HCT116 (cell line): Measurements from ENCODE around the gene RNF130. TPM values are rescaled to one million over a fixed set of nuclear protein-coding genes. Genes with fewer than 3 reads are reported as not detected.

Source experiments
- ATAC-seq: fragments of 200-7000 bp; cut with Tn5 transposase; 2 replicates; pipeline ENCODE4 v1.9.1; 2020; ENCODE audit warnings: mild to moderate bottlenecking, moderate library complexity
- BruUV-seq: library from RNA; stranded (reverse); fragments of 400-500 nt; replicated peaks from 2 replicates; lab custom pipeline; 2021; lab: Mats Ljungman, UMichigan
- CTCF ChIA-PET: fragments of 300-600 bp; sonication (Branson Sonifier 250); formaldehyde crosslinking; loops from one replicate; lab custom pipeline; 2021; ENCODE audit warnings: antibody characterized with exemption; lab: Charles Lee
- POLR2A ChIA-PET: fragments of 300-600, 350-600 bp; sonication (Branson Sonifier 250); formaldehyde crosslinking; loops from one replicate; lab custom pipeline; 2021; ENCODE audit warnings: antibody characterized with exemption; lab: Charles Lee
- RAD21 ChIA-PET, 2 experiments: fragments of 300-600 bp; sonication (Branson Sonifier 250); formaldehyde crosslinking; loops; one replicate each; lab custom pipeline; 2023; ENCODE audit warnings: low total read pairs in 2 of 2; ENCODE audit not compliant: uncharacterized antibody in 2 of 2, unreplicated experiment in 2 of 2, low non-redundant PET in 1 of 2; lab: Charles Lee
- DNase-seq: peaks from one replicate; pipeline ENCODE4 v3.0.0-alpha.2; 2010; ENCODE audit warnings: low read depth, low spot score
- H2AFZ ChIP-seq: fragments of 200-600 bp; shearing (Covaris generic), sonication (generic); 2 replicates; pipeline ENCODE4 v1.6.1; 2017; ENCODE audit warnings: low read depth, mixed run types, mixed read lengths, antibody characterized with exemption, low read length; ENCODE audit not compliant: poor library complexity, severe bottlenecking
- H3K27ac ChIP-seq: 2 replicates; pipeline ENCODE4 v1.5.1; 2012; ENCODE audit warnings: low read depth, low read length
- H3K27me3 ChIP-seq: fragments of 200-600 bp; sonication (generic); 2 replicates; pipeline ENCODE4 v1.6.1; 2016; ENCODE audit warnings: mixed run types, low read length, mixed read lengths; ENCODE audit not compliant: insufficient read depth
- H3K36me3 ChIP-seq, 2 experiments: fragments of 200-500 bp in 1 of 2; fragments of 200-600 bp in 1 of 2; sonication (Bioruptor generic) in 1 of 2; sonication (generic) in 1 of 2; 2 replicates each; pipeline versions ENCODE4 v1.5.1 to v1.6.1; 2014 to 2016; ENCODE audit warnings: low read length in 2 of 2, inconsistent platforms in 1 of 2, mixed read lengths in 1 of 2, mixed run types in 1 of 2; ENCODE audit not compliant: insufficient read depth in 2 of 2, control insufficient read depth in 1 of 2
- H3K4me1 ChIP-seq, 2 experiments: fragments of 200-600 bp in 1 of 2; sonication (generic) in 1 of 2; 2 replicates each; pipeline versions ENCODE4 v1.5.1 to v1.6.1; 2012 to 2017; ENCODE audit warnings: low read length in 2 of 2, inconsistent platforms in 1 of 2, mild to moderate bottlenecking in 1 of 2, mixed read lengths in 1 of 2, mixed run types in 1 of 2, moderate library complexity in 1 of 2; ENCODE audit not compliant: insufficient read depth in 2 of 2, control insufficient read depth in 1 of 2
- H3K4me2 ChIP-seq: fragments of 200-600 bp; sonication (generic); 2 replicates; pipeline ENCODE4 v1.6.1; 2017; ENCODE audit warnings: mixed run types, low read length, mixed read lengths
- H3K4me3 ChIP-seq, 2 experiments: fragments of 200-600 bp in 1 of 2; sonication (generic) in 1 of 2; replicated peaks in 1 of 2; 2 replicates each; pipeline ENCODE4 v1.5.1; 2011 to 2016; ENCODE audit warnings: low read length in 2 of 2, control low read depth in 1 of 2, low read depth in 1 of 2, mild to moderate bottlenecking in 1 of 2, mixed read lengths in 1 of 2, mixed run types in 1 of 2
- H3K79me2 ChIP-seq: fragments of 200-600 bp; sonication (generic); 2 replicates; pipeline ENCODE4 v1.6.1; 2017; ENCODE audit warnings: mild to moderate bottlenecking, mixed run types, low read length, moderate library complexity, mixed read lengths; ENCODE audit not compliant: insufficient read depth
- H3K9ac ChIP-seq: fragments of 200-600 bp; sonication (generic); 2 replicates; pipeline ENCODE4 v1.6.1; 2016; ENCODE audit warnings: low read length, mixed read lengths
- H3K9me2 ChIP-seq: fragments of 200-600 bp; sonication (generic), shearing (Covaris generic); 2 replicates; pipeline ENCODE4 v1.6.1; 2017; ENCODE audit warnings: mixed run types, mild to moderate bottlenecking, moderate library complexity; ENCODE audit not compliant: insufficient read depth
- H3K9me3 ChIP-seq, 2 experiments: fragments of 200-500 bp in 1 of 2; fragments of 200-600 bp in 1 of 2; sonication (Bioruptor generic) in 1 of 2; sonication (generic) in 1 of 2; 2 replicates each; pipeline ENCODE4 v1.6.1; 2014 to 2017; ENCODE audit warnings: low read length in 2 of 2, mixed read lengths in 2 of 2, inconsistent platforms in 1 of 2, low read depth in 1 of 2, mild to moderate bottlenecking in 1 of 2, mixed run types in 1 of 2, moderate library complexity in 1 of 2; ENCODE audit not compliant: control insufficient read depth in 1 of 2, insufficient read depth in 1 of 2
- H4K20me1 ChIP-seq: fragments of 200-600 bp; sonication (generic), shearing (Covaris generic); 2 replicates; pipeline ENCODE4 v1.6.1; 2017; ENCODE audit warnings: mixed run types, mild to moderate bottlenecking, moderate library complexity; ENCODE audit not compliant: insufficient read depth
- ELF1 ChIP-seq: IDR thresholded peaks from 2 replicates; pipeline ENCODE4 v1.6.1; 2012; ENCODE audit warnings: low read depth, borderline replicate concordance
- POLR2A ChIP-seq: IDR thresholded peaks from 2 replicates; pipeline ENCODE4 v1.7.0; 2011; ENCODE audit warnings: borderline replicate concordance; ENCODE audit not compliant: insufficient read depth, insufficient read length; ENCODE audit errors: extremely low read depth
- SIN3A ChIP-seq: IDR thresholded peaks from 2 replicates; pipeline ENCODE4 v1.6.1; 2012; ENCODE audit warnings: low read depth
- SP1 ChIP-seq: IDR thresholded peaks from 2 replicates; pipeline ENCODE4 v1.6.1; 2012; ENCODE audit warnings: low read depth
- YY1 ChIP-seq: IDR thresholded peaks from 2 replicates; pipeline ENCODE4 v1.6.1; 2011; ENCODE audit warnings: low read length, low read depth, moderate library complexity, mild to moderate bottlenecking; ENCODE audit not compliant: insufficient replicate concordance; ENCODE audit errors: extremely low read depth
- ZNF274 ChIP-seq: fragments of 200-500 bp; sonication (Bioruptor generic); IDR thresholded peaks from 2 replicates; pipeline ENCODE4 v1.6.1; 2014; ENCODE audit warnings: mild to moderate bottlenecking, low read depth, low read length, inconsistent platforms
- intact Hi-C: fragments of 100-400 bp; cut with micrococcal nuclease; formaldehyde crosslinking; loops from 2 replicates; pipeline ENCODE4 v1.10.0; 2022
- total RNA-seq: library from RNA; stranded (reverse); gene quantifications from one replicate; pipeline ENCODE4 v1.2.1, GENCODE V29; 2021; ENCODE audit not compliant: unreplicated experiment
- TF ChIP-seq, protein P1 (sequence below): IDR thresholded peaks from 2 replicates; pipeline ENCODE4 v1.6.1; 2012
- TF ChIP-seq, protein P2 (sequence below): IDR thresholded peaks from 2 replicates; pipeline ENCODE4 v1.6.1; 2012
- TF ChIP-seq, protein P3 (sequence below), 3 experiments: fragments of 200-600 bp in 1 of 3; sonication (generic) in 1 of 3; IDR thresholded peaks in 2 of 3; conservative IDR thresholded peaks in 1 of 3; 2 replicates each; pipeline ENCODE4 v1.5.1; 2012 to 2017; ENCODE audit warnings: low read depth in 2 of 3, low read length in 2 of 3, antibody characterized with exemption in 1 of 3, borderline replicate concordance in 1 of 3, control low read depth in 1 of 3, mild to moderate bottlenecking in 1 of 3, mixed read lengths in 1 of 3, mixed run types in 1 of 3, moderate library complexity in 1 of 3; ENCODE audit not compliant: insufficient read depth in 1 of 3
- TF ChIP-seq, protein P4 (sequence below): IDR thresholded peaks from 2 replicates; pipeline ENCODE4 v1.6.1; 2012; ENCODE audit warnings: low read depth
- TF ChIP-seq, protein P5 (sequence below): IDR thresholded peaks from 2 replicates; pipeline ENCODE4 v1.6.1; 2011; ENCODE audit warnings: mild to moderate bottlenecking, low read length, moderate library complexity; ENCODE audit not compliant: insufficient replicate concordance; ENCODE audit errors: extremely low read depth

RNF130 gene
- total RNA-seq, 1 experiment from 2014 or later: 34.9 TPM

DNA sequence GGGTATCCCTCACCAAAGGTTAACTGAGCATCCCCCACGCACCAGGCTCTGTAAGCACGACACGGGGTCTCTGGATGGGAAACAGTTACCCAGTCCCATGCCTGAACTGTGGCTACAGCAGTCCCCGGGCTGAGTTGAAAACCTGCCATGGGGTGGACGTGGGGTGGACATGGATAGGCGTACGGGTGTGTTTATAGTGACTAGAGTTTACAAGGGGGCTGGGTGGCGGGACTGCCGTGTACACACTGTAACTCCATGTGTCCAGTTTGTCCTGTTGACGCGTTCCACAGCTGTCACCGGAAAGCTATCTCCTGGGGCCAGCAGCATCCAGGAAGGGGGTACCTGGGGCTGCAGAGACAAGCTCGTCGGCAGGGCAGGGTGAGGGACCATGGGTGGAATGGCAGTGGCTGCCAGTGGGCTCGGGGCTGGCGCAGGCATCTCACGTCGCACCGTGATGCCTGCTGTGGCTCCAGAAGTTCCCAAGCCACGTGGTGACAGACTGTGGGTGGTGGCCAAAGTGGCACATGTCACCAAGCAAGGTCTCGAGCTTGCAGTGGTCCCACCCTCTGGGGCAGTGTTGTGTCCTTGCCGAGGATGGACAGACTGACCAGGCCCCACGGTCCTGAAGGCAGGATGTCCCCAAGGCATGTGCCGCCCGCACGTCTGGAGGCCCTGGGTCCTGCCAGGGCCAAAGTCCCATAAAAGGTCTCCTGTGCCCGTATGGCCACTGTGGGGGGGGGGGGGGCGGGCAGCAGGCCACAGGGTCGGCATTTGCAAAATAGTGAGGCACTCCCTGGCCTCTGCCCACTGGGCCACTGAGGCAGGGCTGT lies 29.3 kb upstream of the RNF130 start:
- RAD21 ChIA-PET: no interaction called here
- Histone ChIP-seq H3K4me3 (no peak overlapping the region), H3K79me2 (no peaks in the 10 kb centered on the region), H3K4me1 (no peaks in the 10 kb centered on the region), H3K27me3 (no peaks in the 10 kb centered on the region), H3K36me3 (no peaks in the 10 kb centered on the region), H3K9me3 (0 out of 4 replicates have a peak, but pooled peaks cover 0 to 1% of the 10 kb centered on the region in 2 experiments), H4K20me1 (no peaks in the 10 kb centered on the region), H3K9ac (no peak overlapping the region), H2AFZ (no peak overlapping the region), H3K27ac (no peak overlapping the region), H3K9me2 (no peaks in the 10 kb centered on the region), H3K4me2 (no peak overlapping the region)
- intact Hi-C loops: no loop called here
- TF ChIP-seq, protein P1, sequence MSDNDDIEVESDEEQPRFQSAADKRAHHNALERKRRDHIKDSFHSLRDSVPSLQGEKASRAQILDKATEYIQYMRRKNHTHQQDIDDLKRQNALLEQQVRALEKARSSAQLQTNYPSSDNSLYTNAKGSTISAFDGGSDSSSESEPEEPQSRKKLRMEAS: no peak
- TF ChIP-seq ZNF274 (no peak), POLR2A (no peak), SP1 (no peak), SIN3A (no peak), ELF1 (no peak), YY1 (no peak)
- TF ChIP-seq, protein P2, sequence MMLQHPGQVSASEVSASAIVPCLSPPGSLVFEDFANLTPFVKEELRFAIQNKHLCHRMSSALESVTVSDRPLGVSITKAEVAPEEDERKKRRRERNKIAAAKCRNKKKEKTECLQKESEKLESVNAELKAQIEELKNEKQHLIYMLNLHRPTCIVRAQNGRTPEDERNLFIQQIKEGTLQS: no peak
- TF ChIP-seq, protein P3, sequence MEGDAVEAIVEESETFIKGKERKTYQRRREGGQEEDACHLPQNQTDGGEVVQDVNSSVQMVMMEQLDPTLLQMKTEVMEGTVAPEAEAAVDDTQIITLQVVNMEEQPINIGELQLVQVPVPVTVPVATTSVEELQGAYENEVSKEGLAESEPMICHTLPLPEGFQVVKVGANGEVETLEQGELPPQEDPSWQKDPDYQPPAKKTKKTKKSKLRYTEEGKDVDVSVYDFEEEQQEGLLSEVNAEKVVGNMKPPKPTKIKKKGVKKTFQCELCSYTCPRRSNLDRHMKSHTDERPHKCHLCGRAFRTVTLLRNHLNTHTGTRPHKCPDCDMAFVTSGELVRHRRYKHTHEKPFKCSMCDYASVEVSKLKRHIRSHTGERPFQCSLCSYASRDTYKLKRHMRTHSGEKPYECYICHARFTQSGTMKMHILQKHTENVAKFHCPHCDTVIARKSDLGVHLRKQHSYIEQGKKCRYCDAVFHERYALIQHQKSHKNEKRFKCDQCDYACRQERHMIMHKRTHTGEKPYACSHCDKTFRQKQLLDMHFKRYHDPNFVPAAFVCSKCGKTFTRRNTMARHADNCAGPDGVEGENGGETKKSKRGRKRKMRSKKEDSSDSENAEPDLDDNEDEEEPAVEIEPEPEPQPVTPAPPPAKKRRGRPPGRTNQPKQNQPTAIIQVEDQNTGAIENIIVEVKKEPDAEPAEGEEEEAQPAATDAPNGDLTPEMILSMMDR (IDR thresholded peaks at IDR 0.05 in 2 of 3, conservative IDR thresholded peaks at IDR 0.05 in 1 of 3; ENCODE audit: borderline replicate concordance in 1 of 3, insufficient read depth in 1 of 3, low read depth in 2 of 3, low read length in 2 of 3): no peak
- TF ChIP-seq, protein P4, sequence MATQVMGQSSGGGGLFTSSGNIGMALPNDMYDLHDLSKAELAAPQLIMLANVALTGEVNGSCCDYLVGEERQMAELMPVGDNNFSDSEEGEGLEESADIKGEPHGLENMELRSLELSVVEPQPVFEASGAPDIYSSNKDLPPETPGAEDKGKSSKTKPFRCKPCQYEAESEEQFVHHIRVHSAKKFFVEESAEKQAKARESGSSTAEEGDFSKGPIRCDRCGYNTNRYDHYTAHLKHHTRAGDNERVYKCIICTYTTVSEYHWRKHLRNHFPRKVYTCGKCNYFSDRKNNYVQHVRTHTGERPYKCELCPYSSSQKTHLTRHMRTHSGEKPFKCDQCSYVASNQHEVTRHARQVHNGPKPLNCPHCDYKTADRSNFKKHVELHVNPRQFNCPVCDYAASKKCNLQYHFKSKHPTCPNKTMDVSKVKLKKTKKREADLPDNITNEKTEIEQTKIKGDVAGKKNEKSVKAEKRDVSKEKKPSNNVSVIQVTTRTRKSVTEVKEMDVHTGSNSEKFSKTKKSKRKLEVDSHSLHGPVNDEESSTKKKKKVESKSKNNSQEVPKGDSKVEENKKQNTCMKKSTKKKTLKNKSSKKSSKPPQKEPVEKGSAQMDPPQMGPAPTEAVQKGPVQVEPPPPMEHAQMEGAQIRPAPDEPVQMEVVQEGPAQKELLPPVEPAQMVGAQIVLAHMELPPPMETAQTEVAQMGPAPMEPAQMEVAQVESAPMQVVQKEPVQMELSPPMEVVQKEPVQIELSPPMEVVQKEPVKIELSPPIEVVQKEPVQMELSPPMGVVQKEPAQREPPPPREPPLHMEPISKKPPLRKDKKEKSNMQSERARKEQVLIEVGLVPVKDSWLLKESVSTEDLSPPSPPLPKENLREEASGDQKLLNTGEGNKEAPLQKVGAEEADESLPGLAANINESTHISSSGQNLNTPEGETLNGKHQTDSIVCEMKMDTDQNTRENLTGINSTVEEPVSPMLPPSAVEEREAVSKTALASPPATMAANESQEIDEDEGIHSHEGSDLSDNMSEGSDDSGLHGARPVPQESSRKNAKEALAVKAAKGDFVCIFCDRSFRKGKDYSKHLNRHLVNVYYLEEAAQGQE: no peak
- TF ChIP-seq, protein P5, sequence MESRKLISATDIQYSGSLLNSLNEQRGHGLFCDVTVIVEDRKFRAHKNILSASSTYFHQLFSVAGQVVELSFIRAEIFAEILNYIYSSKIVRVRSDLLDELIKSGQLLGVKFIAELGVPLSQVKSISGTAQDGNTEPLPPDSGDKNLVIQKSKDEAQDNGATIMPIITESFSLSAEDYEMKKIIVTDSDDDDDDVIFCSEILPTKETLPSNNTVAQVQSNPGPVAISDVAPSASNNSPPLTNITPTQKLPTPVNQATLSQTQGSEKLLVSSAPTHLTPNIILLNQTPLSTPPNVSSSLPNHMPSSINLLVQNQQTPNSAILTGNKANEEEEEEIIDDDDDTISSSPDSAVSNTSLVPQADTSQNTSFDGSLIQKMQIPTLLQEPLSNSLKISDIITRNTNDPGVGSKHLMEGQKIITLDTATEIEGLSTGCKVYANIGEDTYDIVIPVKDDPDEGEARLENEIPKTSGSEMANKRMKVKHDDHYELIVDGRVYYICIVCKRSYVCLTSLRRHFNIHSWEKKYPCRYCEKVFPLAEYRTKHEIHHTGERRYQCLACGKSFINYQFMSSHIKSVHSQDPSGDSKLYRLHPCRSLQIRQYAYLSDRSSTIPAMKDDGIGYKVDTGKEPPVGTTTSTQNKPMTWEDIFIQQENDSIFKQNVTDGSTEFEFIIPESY: no peak
- DNase-seq: no peak
- CTCF ChIA-PET: no interaction called here
- ATAC-seq: no peak
- no TSS peak for BruUV-seq
- POLR2A ChIA-PET: no interaction called here
